HG02763 (cell line): ENCODE data around the gene XPR1.
"Not testable (repeated sequence)": the region's sequence is repeated elsewhere in the genome, so short reads cannot be mapped to it uniquely, and the experiment has no call there.

Experiments
- ATAC-seq: cut with Tn5 transposase; IDR thresholded peaks from one replicate; pipeline ENCODE4 v1.9.1; 2021; ENCODE audit warnings: mild to moderate bottlenecking, moderate library complexity; ENCODE audit not compliant: unreplicated experiment

Gene XPR1

GRCh38 chr1:180831507-180831906 lies 199.7 kb downstream of the XPR1 start:
- ATAC-seq: not testable (repeated sequence)

DNA sequence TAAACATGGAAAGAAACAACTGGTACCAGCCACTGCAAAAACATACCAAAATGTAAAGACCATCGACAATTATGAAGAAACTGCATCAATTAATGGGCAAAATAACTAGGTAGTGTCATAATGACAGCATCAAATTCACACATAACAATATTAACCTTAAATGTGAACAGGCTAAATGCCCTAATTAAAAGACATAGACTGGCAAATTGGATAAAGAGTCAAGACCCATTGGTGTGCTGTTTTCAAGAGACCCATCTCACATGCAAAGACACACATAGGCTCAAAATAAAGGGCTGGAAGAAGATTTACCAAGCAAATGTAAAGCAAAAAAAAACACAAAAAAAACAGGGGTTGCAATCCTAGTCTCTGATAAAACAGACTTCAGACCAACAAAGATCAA lies 201.4 kb downstream of the XPR1 start:
- ATAC-seq: not testable (repeated sequence)

DNA sequence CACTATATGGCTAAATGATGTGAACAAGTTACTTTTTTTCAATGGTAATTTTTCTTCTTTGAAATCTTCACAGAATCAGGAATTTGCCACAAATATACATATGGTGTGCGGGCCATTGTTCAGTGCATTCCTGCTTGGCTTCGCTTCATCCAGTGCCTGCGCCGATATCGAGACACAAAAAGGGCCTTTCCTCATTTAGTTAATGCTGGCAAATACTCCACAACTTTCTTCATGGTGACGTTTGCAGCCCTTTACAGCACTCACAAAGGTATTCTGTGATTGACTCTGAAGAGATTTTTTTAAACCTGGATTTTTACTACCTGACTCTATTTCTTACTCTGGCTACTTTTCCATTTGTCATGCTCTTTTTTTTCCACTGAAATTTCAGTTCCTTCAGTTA lies 204.6 kb downstream of the XPR1 start:
- no peak for ATAC-seq

- no peak for ATAC-seq
These were observed 205.2 kb downstream of the XPR1 start for GRCh38 chr1:180837020-180837419.

GRCh38 chr1:180838535-180838934 lies 206.7 kb downstream of the XPR1 start:
- no peak for ATAC-seq

- no peak for ATAC-seq
These were observed 207.7 kb downstream of the XPR1 start for GRCh38 chr1:180839547-180839946.

DNA sequence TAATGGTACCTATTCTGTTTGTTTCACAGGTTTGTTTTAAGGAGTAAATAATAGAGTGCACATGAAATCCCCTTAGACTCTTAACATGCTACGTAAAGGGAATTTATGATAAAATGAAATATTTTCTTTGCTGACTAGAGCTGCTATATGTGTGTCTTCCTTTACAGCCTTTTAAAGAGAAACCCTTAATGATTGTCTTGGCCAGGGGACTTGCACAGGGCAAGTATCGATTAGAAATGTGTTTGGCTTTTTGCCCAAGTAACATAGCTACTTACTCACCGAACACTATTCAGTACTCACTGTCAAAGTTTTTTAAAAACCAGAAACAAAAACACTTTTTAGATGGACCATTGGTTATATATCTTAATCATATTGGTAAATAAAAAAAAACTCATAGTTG lies 209.6 kb downstream of the XPR1 start:
- ATAC-seq: no peak

- no peak for ATAC-seq
These were observed 210.2 kb downstream of the XPR1 start for GRCh38 chr1:180842052-180842451.

DNA sequence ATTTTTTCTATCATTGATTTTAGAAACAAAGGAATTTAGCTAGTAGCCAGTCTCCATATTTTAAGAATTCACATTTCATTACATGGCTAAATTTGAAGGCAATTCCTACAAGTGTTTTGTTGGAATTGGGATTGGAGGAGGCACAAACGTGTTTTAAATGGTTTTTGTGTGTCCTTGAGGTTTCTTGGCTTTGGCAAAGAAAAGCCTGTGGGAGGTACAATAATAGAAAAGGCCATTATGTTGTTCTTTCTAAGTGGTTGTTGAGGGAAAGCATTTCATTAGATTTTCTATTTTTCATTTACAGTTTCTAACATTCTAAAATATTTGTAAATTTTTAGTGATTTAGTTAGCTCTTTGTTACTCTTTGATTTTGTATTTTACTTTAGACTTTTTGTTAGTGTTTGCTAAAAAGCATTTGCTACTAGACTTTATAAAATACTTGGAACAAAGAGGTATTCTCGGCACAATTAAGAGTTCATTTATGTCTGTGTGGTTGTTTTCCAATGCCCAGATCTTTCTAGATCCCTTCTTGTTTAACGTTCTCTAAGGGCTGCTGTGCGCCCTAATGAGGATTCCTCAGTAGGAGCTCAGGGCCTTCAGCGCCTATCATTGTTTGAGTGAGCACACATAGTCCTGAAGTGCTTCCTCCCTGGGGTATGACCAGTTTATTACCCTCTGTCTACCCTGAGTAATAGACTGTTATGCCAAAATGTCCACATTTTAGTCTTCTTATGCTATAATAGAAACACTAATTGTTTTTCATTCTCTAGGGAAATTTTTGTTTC lies 210.9 kb downstream of the XPR1 start:
- ATAC-seq: no peak

- no peak for ATAC-seq
These were observed 213.5 kb downstream of the XPR1 start for GRCh38 chr1:180845352-180845751.

DNA sequence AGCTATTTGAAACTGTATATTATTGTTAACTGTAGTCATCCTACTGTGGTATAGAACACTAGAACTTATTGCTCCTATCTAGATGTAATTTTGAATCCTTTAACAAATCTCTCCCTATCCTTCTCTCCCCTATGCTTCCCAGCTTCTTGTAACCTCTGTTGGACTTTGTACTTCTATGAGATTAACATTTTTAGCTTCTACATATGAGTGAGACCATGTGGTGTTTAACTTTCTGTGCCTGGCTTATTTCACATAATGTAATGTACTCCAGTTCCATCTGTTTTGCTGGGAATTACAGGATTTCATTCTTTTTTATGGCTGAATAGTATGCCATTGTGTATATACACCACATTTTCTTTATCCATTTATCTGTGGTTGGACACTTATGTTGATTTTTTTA lies 216.4 kb downstream of the XPR1 start:
- ATAC-seq: no peak

DNA sequence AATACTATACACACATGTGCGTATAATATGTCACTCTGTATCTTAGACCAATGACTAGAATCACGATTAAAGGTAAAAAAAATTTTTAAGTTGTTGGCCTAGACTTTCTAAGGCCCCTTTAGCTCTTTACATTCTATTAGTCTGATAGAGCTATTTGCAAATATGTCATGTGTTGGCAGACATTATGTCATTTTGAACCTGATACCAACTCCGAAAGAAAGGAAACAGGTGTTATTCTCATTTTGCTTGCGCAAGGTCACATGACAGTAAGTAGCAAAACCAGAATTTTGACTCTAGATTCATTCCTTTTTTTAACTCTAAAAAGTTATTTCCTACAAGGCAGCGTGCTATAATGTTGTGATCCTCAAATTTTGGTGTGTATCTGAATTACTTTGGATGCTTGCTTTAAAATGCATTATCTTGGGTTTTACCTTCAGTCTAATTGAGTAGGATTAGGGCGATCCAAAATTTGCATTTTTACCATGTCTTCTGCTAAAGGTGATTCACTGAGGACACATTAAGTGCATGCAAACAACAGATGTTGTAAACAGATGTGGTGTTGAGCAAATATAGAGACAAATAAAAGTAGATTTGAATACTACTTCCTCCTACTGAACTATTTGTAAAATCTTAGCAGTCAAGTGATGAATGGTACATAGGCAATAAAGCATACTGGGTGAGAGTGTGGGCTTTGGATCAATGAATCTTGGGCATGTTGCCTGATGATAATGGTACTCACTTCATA lies 217.4 kb downstream of the XPR1 start:
- ATAC-seq: peak; percentile 75

- no peak for ATAC-seq
These were observed 220.4 kb downstream of the XPR1 start for GRCh38 chr1:180851995-180852887.

- ATAC-seq: no peak
These were observed 222.2 kb downstream of the XPR1 start for GRCh38 chr1:180854001-180854400.

GRCh38 chr1:180854456-180854855 lies 222.6 kb downstream of the XPR1 start:
- no peak for ATAC-seq

- ATAC-seq: not testable (repeated sequence)
These were observed 226.3 kb downstream of the XPR1 start for GRCh38 chr1:180857947-180858725.

DNA sequence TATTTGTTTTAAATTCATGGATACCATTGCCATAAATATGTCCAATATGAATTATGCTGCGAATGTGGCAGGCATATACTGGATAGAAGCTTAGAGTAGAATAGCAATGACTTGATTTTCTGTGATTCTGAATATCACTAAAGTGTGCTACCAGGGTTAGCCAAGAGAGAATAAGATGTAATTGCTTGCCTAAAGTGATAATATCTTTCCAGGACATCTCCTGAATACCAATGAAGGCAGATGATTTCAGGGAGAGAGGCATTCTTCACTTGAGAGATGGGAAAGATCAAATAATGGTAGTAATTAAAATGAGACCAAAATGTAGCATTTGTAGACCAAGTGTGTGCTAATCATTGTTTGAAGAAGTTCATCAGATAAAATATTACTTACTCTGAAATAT lies 227.5 kb downstream of the XPR1 start:
- no peak for ATAC-seq

GRCh38 chr1:180860535-180860934 lies 228.7 kb downstream of the XPR1 start:
- ATAC-seq: no peak

DNA sequence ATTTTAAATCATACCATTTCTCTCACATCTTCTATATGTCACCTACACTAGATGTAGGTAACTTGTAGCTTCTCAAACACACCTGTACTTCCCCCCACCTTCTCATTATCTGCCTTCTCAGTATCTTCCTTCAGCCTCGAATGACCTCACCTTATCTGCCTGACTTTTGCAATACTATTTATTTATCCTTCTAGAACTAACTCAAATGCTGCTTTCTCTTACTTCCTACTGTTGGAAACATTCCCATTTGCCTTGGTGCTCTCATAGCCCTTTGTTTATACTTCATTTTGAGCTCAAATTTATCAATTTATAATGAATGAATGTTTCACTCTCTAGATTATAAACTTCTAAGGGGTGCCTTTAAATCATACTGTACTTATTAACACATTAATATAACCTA lies 230.5 kb downstream of the XPR1 start:
- no peak for ATAC-seq

GRCh38 chr1:180863158-180863775 lies 231.4 kb downstream of the XPR1 start:
- no peak for ATAC-seq
